HG03442 (cell line): Measurements from ENCODE around the gene PREX1.

Experiments used
- ATAC-seq: cut with Tn5 transposase; IDR thresholded peaks from one replicate; pipeline ENCODE4 v1.9.1; 2021; ENCODE audit warnings: mild to moderate bottlenecking, moderate library complexity; ENCODE audit not compliant: unreplicated experiment

PREX1 gene

GRCh38 chr20:48667889-48668413 is 159.8 kb downstream of the PREX1 start:
- ATAC-seq: no peak

DNA sequence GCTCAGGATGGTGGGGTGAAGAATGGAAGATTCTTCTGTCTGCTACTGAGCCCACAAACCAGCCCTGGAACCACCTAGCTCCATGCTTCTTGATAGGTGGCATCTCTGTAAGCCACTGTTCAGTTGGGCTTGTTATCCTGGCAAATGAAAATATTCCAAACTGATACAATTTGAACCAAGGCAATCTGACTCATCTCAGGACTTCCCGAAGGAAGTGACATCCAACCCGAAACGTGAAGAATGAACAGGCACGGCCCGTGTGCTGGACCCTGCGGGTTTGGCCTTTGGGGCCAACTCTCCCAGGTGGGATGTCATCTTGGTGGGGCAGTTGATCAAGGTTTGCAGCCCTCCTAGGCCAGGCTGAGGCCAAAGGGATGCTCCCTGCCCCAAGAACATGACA is 160.3 kb downstream of the PREX1 start:
- ATAC-seq: no peak

DNA sequence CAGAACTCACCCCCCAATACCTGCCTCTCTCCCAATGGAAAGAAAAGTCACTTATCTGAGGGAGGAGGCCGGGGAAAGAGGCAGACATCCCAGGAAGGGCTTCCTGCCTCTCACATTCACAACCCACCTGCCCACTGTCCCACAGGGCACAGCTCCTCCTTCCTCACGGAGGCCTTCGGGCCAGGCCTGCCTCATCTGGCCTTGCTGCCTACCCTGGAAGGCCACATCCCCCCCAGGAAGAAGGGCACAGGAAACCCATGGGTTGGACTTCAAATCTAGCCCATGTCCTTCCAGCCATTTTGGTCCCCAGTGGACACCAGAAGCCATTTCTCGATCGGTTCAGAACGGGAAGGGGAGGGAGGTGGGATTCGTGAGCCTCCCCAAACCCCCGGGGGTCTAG is 162.0 kb downstream of the PREX1 start:
- no peak for ATAC-seq

DNA sequence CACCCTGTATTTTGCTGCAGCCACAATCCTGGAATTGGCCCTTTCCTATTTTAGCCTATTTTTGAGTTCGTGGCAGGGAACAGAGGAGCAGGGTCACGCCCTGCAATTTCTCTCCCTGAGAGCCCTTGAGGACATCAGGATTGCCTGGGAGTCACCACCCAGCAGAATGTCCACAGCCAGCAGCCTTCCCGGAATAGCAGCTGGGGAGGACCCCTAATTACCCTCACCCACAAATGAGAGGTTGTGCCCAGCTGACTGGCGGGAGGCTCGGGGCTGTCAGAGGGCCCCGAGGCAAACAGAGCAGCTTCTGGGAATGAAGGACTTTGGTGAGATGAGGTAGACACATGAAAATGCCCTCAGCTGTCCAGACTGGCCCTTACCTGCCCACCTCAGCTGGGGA is 165.1 kb downstream of the PREX1 start:
- ATAC-seq: no peak

DNA sequence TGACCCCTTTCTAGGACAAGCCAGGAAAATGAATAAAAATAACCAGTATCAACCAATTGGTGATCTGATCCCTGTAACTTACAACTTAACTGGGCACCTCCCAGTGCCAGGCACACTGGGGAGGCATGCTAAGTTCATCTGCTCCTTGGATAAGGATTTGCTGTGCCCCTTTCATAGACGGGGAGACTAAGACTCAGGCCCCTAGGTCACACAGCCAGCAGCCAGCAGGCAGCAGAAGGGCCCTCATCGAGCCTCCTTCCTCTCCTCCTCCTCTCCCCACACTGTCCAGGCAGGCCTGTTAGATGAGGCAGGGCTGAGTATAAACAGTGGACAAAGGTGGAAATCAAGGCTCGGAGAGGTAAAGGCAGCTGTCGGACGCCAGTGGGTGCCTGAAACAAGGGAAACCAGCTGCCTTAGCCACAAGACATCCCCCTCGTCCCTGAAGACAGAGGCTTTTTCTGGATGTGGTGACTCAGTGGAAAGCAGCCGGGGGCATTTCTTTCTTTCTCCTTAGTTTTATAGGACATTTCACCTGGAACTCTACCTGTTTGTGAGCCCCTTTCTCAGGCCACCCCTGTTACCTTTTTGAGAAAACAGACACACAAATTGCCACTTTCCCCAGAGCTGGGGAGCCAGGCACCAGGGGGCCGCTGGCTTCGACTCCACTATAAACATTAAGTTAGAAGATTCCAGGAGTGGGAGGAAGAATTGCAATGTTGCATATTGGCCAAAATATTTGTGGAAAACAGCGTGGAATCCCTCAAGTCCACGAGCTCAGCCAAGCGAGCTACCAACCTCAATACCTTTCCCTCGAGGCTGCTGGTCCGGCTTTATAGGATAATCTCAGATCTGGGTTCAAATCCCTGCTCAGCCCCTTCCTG is 166.0 kb downstream of the PREX1 start:
- ATAC-seq: no peak

DNA sequence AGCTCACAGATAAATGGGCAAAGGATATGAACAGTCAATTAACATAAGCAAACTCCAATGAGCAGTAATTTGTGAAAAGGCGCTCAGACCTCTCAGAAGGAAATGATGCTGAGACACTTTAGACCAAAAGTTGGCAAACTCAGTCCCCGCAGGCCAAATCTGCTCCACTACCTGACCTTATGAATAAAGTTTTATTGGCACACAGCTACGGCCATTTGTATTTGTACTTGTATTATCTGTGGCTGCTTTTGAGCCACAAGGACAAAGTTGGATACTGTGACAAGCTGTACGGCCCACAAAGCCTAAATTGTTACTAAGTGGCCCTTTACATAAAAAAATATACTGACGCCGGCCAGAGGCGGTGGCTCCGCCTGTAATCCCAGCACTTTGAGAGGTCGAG is 167.0 kb downstream of the PREX1 start:
- ATAC-seq: no peak

GRCh38 chr20:48659858-48660257 is 167.9 kb downstream of the PREX1 start:
- no peak for ATAC-seq

DNA sequence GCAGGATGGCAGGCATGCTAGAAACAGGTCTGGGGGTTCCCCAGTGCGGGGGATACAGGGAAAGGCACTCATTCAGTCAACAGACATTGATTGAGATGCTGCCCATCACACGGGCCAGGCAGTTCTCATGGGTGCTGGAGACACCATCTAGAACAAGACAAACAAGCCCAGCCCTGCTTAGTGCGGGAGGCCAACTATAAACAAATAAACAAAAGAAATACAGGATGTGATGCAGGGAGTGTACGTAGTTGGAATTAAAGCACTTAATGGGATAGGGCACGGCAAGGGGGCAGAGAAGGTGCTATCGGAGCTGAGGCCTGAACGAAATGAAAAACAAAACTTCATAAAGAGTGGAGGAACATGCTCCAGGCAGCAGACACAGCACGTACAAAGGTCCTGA is 169.3 kb downstream of the PREX1 start:
- no peak for ATAC-seq

- ATAC-seq: no peak
Measured at GRCh38 chr20:48658198-48658476, 169.7 kb downstream of the PREX1 start.

- no peak for ATAC-seq
Measured at GRCh38 chr20:48657426-48658197, 170.2 kb downstream of the PREX1 start.

- ATAC-seq: no peak
Measured at GRCh38 chr20:48656661-48657211, 171.1 kb downstream of the PREX1 start.

DNA sequence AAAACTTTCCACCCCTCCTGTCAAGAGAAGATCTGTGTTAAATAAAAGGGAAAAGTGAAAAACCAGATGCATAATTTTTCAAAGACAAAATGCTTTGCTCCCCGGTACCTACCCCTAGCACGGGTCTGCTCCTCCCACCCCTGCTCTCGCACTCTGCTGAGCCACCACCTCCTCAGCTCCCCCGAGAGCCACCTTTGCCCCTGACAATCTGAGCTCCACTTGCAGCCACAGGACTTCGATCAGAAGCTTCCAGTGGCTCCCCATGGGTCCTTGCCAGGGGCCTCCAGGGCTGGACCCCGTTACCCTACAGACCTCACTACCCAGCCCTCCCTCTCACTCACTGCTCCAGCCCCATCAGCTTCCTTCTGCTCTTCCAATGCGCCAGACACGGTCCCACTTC is 171.7 kb downstream of the PREX1 start:
- no peak for ATAC-seq

GRCh38 chr20:48653706-48654051 is 174.1 kb downstream of the PREX1 start:
- ATAC-seq: no peak

- ATAC-seq: no peak
Measured at GRCh38 chr20:48652961-48653705, 174.7 kb downstream of the PREX1 start.

- ATAC-seq: no peak
Measured at GRCh38 chr20:48651960-48652359, 175.8 kb downstream of the PREX1 start.

GRCh38 chr20:48651271-48651670 is 176.5 kb downstream of the PREX1 start:
- ATAC-seq: no peak

DNA sequence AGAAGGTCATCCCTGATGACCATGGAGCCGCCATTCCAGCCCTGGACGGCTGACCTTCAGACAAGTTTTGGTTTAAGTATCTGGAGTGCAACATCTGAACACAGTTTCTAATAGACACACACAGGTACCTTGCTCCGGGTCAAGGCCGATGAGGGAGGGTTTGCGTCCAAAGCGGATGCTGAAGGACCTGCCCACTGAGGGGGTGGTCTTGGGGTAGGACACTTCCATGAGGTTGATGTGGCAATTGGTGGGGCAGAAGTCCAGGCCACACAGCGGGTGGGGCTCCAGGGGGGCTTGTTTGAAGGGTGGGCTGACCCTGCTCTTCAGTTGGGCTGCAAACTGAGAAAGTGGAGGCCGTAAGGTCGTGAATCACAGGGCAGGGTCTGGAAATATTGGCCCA is 177.9 kb downstream of the PREX1 start:
- no peak for ATAC-seq

- ATAC-seq: no peak
Measured at GRCh38 chr20:48649104-48649626, 178.6 kb downstream of the PREX1 start.

DNA sequence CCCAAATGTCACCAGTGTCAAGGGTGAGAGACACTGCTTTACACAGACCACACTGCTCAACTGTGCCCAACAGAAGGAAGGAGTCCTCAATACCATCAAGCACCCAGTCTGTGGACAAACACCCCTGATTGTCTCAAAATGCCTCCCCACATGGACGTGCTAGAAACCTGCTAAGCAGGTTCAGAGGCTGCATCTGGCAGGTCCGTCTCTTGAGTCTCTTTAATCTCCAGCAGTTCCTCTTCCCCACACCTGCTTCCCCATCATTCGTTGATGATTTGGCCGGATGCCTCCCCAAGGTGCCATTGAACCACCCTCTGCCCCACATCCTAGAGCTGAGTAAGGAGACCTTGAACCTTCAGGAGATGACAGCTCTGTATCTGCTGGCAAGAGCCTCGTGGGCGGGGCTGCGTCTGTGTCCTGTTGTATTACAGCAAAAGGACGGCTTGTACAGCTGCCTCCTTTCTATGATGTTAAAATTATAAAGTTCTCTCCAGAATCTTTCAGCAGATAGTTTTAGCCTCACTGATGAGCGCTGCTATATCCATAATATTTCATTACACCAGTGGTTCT is 179.2 kb downstream of the PREX1 start:
- ATAC-seq: no peak

GRCh38 chr20:48647858-48648257 is 179.9 kb downstream of the PREX1 start:
- ATAC-seq: no peak

- no peak for ATAC-seq
Measured at GRCh38 chr20:48645666-48646065, 182.1 kb downstream of the PREX1 start.
